ENCODE measurements around the gene ITFG1.
A peak's percentile ranks its signal among the peaks of the same experiment; 100 is the strongest.
"Not testable (repeated sequence)": the region's sequence is repeated elsewhere in the genome, so short reads cannot be mapped to it uniquely, and the experiment has no call there.

The ITFG1 gene

DNA sequence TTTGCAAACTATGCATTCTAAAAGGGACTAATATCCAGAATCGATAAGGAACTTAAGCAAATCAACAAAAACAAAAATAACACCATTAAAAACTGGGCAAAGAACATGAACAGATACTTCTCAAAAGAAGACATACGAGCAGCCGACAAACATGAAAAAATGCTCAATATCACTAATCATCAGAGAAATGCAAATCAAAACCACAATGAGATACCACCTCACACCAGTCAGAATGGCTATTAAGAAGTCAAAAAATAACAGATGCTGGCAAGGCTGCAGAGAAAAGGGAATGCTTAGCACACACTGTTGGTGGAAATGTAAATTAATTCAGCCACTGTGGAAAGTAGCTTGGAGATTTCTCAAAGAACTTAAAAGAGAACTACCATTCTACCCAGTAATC lies 130.3 kb downstream of the ITFG1 start:
- DNase-seq, result not testable (repeated sequence)

DNA sequence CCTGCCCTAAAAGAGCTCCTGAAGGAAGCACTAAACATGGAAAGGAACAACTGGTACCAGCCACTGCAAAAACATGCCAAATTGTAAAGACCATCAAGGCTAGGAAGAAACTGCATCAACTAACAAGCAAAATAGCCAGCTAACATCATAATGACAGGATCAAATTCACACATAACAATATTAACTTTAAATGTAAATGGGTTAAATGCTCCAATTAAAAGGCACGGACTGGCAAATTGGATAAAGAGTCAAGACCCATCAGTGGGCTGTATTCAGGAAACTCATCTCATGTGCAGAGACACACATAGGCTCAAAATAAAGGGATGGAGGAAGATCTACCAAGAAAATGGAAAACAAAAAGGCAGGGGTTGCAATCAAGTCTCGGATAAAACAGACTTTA lies 136.6 kb downstream of the ITFG1 start:
- DNase-seq, result not testable (repeated sequence)

DNA sequence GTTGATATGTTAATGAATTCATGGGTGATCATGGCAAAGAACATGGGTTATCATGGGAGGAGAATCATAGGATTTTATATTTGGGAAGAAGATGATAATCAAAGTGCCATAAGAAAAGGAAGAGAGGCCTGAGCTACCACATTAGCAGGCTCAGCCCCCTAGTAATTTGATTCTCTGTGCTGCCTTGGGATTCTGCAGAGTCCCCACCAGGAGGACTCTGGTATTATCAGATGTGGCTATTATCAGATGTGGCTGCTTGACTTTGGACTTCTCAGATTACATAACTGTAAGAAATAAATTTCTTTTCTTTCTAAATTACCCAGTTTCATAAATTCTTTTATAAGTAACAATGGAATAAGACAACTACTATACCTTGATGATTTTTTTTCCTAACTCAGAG lies 137.6 kb downstream of the ITFG1 start:
- DNase-seq, result no peak

DNA sequence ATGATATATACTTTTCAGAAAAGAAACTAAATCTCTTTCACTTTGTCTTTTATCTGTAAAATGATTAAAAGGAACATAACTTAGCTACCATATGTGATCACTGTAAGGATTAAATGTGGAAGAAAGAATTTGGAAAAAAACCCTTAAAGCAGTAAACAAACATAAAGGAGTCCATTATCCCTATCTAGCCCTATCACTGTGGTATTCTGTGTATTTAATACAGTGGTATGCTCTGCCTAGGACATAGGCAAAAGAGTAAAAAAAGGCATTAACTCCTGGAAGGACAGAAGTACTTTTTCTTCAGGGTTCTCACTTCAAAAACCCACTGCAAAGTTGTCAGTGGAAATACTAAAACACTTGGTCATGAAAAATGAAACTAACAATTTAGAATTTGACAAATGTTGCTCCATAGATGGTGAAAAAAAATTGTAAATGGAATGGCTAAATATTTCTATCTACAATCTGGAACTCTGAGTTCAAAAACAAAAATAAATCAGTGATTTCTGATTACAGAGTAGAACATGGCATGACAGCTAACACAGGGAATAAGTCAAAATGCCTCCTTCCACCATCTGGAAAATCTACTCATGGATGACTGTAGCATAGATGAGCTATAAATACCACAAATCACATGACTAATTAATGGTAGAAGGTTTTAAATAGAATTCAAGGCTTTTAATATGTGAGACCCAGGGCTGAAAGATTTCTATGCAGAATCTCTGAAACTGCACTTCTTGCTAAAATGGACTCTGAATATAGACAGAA lies 140.1 kb downstream of the ITFG1 start:
- no peak for DNase-seq

DNA sequence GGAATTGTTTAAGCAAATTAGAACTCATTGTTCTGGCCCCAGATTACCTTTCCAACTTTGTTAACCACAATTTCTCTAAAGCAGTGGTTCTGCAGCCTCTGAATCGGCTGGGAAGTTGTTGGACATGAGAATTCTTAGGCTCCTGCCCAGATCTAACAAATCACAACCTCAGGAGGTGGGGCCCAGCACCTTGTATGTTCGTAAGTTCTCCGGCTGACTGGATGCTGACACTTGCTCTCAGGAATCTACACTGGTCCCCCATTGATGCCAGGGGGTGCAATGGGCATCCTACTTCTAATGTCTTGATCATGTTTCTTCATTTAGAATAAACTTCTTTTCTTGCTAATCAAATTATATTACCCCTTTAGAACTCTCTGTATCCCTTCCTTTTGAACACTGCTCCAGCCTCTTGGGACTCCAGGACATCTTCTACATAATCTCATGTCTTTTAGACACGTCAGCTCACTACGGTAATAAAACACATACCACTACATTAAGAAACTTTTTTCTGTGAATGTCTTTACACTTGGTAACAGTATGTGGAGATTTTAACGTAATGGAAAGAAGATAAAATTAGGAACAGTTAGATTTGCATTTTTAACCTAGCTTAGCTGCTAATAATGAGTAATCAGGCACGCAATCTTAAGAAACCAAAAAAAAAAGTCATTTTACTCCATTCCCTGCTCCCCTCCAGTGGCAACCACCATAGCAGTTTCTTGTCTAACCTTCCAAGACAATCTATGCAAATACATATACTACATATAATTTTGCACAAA lies 143.2 kb downstream of the ITFG1 start:
- no peak for DNase-seq

DNA sequence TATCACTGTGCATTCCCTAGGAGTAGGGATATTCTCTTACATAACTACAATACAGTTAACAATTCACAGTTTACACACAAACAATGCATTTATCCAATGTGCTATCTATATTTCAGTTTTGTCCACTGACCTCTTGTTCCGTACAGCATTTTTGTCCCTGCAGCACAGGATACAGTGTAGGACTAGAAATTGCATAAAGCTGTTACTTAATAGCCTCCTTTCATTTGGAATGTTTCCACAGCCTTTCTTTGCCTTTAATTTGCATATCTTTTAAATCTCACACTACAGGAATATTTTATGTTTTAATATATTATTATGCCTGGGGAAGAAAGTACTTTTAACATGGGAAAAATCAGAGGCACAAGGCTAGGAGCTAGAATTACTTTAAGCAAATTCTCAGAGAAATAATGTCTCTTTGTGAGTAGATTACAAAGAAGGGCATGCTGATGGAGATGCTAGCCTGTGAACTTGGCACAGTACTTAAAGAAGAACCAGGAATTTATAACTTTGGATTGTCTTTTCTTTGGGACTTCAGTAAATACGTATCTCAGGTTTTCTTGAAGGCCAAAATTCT lies 144.3 kb downstream of the ITFG1 start:
- peak in 1 of 51 donors; percentile 19 for DNase-seq

DNA sequence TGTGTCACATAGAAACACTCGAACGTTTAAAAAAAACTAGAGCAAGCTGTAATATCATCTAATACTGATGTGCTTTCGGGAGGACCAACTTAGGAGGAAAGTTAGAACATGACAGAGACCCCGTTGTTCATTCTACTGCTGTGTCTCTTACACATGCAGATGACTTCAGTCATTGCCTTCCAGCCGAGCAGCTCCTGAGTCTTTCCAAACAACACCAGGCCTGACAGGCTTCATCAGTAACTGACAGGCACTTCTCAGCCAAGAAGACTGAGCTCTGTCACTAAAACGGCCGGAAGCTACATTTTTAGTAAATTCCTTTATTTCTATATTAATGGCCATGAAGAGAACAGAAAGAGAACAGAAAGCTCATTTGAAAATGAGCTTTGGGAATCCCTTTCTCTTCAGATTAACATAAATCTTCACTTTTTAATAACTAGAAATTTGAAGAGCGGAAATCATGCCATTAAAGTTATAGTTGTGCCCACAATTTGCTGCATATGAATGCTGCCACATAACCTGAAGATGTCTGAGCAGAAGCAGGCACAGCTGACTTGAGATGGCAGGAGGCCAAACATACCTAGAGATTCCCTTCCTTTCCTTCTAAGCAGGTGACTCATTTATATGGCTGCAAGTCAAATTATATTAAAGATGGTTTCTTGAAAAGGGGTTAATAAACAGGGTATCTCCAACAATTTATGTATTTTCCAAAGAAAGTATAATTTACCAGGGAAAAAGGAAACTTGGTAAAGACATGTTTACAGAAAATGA lies 148.9 kb downstream of the ITFG1 start:
- peak in 23 of 51 donors; percentile 2 to 50 (median 33) for DNase-seq

DNA sequence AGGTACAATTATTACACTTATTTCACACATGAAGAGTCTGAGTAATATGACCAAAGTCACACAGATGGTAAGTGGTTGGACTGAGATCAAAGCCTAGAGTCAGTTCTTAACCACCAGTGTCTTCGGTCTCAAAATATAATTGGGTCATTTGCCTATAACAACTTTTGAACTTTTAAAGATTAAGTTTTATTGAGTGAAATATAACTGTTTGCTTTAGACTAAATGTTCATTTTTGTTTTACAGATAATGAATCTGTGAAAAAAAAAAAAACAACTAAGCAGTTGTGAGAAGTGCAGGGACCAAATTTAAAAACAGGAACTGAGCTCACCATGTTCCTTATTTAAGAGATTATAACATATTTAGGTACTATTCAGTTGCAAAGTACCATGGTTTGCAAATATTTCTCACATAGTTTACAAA lies 150.1 kb downstream of the ITFG1 start:
- DNase-seq, result no peak

DNA sequence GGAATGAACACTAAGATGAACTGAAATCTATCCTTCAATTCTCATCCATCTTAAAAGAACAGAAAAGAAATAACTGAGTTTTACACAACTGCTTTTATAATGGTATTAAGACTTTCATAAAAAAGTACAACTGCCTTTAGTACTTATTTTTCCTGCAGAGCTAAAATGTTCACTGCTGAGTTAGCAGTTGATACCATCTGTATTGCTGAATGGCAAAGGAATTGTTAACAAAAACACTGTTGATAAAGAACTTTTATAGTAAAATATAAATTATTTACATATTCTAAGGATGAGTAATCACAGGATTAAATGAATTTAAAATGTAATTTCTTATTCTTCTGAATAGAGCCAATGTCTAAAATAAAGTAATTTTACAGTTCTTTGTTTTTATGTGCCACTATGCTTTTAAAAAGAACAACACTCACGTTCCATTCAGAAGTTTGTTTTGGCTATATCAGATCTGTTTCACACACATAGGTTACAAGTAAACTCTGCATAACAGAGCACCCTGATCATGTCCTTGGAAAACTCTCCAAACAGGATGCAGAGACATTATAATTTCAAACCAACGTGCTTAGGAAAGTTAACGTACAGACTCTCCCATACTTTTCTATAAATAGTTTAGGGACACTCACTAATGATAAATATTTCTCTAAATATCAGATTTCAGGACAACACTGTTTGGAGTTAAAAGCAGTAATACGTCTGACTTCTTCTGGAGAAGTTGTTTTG lies 151.1 kb downstream of the ITFG1 start:
- no peak for DNase-seq

DNA sequence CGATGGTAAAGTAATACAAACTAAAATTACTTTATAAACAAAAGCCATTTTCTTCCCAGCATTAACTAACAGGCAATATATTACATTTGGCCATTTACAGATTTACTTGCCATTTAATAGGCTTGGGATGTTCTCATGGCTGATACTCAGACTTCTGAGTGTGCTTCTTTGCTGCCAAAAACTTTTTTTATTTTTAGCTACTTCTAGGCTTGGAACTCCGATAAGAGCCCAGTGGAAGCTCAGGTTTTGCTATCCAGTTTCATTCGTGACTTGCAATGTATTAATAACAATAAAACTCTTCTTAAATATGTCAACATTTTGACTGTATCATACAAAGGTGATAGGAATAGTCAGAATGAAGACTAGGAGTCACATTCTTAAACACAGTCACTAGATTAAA lies 152.3 kb downstream of the ITFG1 start:
- no peak for DNase-seq

DNA sequence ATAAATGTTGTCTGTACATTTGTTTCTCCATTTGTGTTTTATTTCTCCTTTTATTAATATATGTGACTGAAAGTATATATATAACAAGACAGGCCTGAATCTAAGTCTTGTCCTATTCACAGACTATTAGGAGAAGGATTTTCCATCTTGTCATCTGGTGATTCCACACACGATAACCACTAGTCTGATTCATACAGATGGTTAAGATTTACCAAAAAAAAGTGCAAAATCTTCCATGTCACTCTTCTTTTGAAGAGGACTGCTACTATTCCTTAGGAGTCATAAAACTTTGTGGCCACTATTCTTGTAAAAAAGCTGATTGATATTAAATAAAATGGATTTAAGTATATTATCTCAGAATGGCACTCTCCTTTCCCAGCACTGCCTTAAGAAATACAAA lies 156.3 kb downstream of the ITFG1 start:
- DNase-seq, result no peak

DNA sequence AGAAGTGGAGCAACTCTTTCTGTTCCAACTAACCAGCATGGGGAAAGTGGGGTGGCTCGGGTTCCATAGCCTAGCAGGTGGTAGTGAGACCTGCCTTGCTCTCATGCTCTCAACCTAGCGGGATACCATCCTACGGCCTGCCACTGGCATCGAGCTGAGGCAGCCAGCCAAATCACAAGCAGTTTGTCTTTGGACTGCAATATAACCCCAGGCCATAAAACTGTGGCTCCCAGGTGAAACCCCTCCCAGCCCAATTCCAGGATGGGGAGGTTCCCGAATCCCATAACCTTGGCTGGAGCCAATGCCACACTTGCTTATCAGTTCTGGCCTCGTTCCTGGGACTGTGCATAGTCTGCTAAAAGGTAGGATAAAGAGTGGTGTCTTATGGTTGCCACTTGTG lies 161.3 kb downstream of the ITFG1 start:
- no peak for DNase-seq

DNA sequence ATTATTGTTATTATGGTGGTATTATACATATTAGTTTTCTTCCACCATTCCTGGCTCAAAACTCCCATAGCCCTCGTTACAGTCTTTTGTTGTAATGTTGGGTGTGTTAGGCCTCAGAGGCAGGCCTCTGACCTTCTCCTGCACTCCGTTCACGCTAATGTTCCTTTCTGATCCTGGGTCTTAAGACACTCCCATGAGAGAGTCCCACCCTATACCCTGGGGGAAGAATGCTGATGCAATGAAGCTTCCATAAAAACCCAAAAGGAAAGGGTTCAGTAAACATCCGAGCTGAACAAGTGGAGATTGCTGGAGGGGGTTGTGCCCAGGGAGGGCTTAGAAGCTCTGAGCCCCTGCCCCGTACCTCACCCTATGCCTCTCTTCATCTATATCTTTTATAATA lies 175.9 kb downstream of the ITFG1 start:
- no peak for DNase-seq

DNA sequence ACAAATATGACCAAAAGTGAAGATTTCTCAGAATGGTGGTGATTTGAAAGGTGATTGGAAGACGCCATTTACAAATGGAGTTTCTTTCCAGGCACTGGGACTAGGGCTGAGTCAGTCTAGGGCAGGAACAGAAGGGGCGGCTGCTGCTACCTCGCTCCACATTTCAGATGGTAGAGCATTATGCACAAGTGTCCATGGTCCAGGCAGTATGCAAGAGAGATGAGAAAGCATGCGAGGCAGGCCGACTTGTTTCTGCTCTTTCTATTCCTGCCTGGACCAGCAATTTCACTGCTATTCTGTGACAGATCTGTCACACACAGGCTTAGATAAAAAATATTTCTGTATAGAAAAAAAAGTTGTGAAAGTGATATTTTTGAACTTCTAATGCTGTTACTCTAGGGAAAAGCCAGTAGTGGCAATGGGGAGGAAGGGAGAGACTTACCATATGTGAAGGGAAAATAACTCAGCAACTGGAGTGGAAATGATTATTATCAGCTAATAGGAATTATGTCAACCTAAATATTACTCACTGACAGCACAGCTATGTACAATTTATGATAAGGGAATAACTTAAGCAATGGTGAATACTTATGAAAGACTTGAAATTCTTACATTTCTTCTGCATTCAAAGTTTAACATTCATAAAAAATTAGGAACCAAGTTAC lies 182.4 kb downstream of the ITFG1 start:
- no peak for DNase-seq

DNA sequence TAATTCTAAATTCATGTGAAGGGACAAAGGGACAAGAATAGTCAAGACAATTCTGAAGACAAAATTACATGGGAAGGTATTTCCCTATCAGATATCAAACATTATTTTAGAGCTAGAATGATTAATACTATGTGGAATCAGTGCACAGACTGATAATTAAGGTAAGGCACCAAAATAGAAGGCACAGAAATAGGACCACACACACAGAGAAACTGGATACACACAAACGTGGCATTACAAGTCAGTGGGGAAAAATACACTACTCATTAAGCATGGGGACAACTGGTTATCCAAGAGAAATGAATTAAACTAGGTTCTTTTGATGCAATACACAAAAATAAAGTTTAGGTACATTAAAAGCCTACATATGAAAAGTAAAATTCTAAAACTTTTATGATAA lies 184.3 kb downstream of the ITFG1 start:
- no peak for DNase-seq

DNA sequence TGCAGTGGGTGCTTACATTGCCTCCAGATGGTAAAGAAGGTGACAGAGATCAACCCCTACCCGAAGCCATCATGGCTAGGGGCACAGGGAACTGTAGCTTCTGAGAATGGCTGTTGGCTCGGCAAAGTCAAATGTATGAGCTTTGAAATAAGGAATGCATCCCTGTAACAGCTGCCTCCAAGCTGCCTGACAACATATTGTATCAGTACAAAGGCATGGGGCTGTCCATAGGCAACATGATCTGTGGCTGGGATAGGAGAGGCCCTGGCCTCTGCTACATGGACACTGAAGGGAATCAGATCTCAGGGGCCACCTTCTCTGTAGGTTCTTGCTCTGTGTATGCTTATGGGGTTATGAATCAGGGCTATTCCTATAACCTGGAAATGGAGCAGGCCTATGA lies 197.9 kb downstream of the ITFG1 start:
- no peak for DNase-seq

DNA sequence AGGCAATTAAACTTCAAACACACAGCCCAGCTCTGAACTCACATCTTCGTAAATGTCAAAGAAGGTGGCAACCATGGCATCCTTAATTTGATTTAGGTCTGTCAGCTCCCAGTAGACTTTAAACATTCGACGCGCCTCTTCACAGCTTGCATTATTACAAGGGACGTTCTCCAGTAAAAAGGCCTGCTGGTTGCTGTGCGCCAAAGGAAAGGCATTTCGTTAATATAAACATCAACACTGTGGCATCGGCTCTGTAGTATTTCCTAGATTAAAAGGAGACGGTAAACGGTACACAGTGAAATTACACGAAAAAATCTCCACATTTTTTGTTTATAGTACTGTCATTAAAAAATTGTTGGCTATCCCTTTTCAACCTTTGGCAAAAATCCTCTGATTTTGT lies 200.4 kb downstream of the ITFG1 start:
- no peak for DNase-seq

DNA sequence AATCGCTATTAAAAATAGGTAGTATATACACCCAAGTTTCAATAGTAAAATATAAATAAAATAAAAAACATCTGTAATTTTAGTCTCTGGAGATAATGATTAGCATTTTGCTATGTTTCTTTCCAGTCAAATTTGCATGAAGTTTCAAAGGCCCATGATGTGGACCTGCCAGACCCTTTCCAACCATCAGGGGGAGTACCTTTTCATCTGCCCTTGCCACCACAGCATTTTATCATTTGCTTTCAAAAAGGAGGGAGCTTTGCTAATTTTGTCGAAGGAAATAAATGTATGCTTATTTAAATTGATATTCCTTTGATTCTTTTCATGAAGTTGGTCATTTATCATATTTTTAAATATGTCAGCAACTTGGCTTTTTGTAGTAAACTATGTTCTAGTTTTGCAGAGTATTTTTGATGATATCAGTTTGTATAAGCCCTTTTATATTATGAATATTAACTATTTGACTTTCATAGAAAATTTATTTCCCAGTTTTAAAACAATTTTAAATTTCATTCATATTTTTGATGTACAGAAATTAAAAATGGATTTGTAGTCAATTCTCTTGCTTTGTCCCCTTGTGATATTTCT lies 201.9 kb downstream of the ITFG1 start:
- DNase-seq, result peak in 1 of 51 donors; percentile 2

DNA sequence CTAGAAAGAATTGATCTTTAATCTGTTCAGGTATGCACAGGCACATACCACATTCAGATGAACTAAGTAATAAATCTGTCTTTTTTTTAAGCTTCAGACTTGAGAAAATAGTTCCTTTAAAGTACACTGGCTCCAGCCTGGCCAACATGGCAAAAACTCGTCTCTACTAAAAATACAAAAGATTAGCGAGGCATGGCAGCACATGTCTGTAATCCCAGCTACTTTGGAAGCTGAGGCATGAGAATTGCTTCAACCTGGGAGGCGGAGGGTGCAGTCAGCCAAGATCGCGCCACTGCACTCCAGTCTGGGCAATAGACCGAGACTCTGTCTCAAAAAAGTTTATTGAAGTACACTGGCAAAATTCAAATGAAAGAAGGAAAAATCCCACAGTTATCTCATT lies 206.1 kb downstream of the ITFG1 start:
- peak in 1 of 51 donors; percentile 1 for DNase-seq

DNA sequence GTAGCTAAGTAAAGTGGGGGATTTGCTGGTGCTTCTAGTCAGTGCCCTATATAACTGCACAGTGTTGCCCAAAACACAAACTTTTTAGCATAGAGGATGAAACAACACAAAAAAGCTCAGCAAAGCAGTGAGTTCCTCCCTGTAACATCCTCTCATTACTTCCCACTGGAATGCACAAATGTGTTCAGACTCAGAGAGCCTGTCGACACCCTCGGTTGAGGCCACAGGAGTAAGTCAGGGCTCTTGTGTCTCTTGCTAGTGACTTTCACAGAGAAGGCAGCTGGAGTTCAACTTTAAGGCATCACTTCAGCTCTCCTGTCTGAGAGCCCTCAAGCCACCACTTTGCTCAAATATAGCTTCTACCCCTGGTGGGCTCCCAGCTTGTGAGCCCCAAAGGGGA lies 209.9 kb downstream of the ITFG1 start:
- no peak for DNase-seq
